DMS153 treated with DMSO at 0.1 percent for 48 hours (cell line): ENCODE data around the gene CST7.
"Not testable (repeated sequence)": the region's sequence is repeated elsewhere in the genome, so short reads cannot be mapped to it uniquely, and the experiment has no call there.

Experiments
- DNase-seq: peaks from one replicate; lab custom pipeline; 2025; ENCODE audit not compliant: unreplicated experiment; lab: John Stamatoyannopoulos, UW

The CST7 gene

DNA sequence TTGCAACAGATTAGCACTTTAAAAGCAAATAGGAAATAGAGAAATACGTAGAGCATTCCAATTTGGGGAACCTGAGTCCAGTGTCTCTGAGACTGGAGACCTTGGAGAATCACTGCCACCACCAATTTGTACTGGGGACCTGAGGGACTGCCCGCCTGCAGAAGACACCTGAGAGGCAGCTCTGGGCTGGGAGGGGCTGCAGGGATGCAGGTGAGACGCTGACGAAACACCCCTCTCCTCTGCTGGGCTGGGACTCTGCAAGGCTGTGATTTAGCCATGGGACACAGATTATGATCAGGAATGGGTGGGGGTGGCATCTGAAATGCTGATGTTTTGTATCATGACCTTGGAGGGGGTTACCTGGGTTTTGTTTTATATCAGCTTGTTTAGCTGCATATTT is 50.5 kb downstream of the CST7 start:
- no peak for DNase-seq

DNA sequence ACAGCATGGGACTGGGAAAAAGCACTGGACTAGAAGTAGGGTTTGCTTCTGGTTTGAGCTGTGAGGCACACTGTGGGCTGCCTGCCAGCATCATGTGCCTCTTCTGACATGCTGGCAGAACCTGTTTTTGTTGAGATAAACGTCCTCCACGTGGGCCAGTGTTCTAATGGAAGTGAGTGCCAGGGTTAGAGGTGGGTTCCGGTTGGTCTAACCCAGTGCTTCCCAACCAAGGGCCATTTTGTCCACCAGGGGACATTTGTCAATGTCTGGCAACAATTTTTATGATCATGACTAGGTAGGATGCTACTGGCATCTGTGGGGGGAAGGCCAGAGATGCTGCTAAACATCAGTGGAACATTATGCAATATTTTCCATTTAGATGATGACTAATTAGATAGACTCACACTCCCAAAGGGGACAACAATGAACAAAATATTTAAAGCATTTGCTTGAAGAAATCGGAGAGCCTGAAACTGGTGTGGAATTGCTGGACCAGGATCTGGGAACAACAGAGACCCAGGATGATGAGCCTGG is 51.3 kb downstream of the CST7 start:
- peak; percentile 19 for DNase-seq

DNA sequence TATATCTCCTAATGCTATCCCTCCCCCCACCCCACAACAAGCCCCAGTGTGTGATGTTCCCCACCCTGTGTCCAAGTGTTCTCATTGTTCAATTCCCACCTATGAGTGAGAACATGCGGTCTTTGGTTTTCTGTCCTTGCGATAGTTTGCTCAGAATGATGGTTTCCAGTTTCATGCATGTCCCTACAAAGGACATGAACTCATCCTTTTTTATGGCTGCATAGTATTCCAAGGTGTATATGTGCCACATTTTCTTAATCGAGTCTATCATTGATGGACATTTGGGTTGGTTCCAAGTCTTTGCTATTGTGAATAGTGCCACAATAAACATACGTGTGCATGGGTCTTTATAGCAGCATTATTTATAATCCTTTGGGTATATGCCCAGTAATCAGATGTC is 52.3 kb downstream of the CST7 start:
- DNase-seq: not testable (repeated sequence)

DNA sequence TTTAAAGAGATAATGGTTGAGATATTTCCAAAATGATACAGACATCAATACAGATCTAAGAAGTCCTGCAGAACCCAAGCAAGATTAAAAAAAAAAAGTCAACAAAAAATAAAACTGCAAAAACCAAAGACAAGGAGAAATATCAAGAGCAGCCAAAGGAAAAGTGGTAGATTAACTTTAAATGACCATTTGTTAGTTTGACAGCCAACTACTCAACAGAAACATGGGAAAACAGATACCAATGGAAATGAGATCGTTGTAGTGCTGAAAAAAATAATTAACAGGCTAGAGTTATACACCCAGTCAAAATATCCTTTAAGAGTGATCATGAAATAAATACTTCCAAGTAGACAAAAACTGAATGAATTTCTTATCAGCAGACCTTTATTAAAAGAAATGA is 53.9 kb downstream of the CST7 start:
- no peak for DNase-seq

DNA sequence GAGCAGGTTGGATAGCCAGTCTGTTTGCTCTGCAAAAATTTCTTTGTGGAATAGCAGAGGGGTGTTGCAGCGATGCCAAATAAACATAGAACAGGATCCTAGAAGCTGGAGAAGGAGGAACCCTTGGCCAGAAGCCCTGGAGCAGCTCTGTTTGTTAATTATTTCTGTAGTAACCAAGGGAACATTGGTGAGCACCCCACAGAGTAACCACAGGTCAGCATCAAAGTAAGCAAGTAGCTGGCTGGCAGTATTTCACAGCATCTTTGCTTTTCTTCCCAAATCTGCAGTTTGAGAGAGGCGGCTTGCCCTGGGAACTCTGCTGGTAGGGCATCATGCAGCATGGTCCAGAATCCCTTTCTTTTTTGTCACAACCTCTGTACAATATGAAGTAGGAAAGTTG is 56.2 kb downstream of the CST7 start:
- DNase-seq: no peak

DNA sequence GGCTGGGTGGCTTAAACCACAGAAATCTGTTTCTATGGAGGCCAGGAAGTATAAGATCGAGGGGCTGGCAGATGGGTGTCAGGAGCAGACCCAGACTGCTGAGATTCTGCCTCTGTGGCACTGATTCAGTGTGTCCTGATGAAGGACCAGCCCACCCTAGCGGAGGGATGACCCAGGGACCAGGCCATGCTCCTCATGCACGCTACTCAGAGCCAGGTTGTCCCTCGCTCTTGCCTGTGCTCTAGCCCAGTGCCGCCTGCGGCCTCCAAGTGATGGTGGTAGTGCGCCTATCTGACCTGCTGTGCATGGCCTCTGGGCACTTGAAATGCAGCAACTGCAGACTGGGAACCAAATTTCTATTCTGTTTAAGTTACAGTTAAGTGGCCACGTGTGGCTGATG is 56.6 kb downstream of the CST7 start:
- DNase-seq: no peak

DNA sequence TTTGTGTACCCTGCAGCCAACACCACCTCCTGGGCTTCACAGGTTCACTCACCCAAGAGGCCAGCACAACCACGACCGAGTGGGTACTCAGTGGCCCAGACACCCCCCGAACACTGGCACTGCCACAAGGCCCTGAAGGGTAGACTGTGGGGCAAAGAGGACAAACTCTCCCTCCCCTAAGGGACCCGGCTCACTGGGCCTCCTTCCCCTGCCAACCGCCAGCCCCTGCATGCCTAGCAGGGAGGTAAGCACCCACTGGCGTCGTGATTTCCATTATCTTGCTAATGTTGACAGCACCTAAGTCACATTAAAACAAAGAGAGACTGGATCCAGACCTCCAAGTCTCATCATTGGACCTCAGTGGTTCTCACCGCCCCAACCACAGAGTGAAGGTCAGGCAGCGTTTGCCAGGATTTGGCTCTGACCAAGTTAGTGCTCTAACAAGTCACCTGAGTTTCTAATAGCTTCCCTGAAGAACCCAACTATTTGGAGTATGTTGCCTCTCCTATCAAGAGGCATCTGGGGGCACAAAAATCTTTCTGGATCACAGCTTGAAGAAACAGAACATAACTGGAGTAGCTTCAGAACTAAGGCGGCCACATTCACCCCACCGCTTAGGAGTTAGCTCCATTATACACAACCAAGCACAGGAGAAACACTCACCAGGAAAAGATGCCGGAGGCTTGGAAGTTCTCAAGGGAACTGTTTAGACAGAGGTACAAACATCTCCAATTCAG is 57.5 kb downstream of the CST7 start:
- no peak for DNase-seq

DNA sequence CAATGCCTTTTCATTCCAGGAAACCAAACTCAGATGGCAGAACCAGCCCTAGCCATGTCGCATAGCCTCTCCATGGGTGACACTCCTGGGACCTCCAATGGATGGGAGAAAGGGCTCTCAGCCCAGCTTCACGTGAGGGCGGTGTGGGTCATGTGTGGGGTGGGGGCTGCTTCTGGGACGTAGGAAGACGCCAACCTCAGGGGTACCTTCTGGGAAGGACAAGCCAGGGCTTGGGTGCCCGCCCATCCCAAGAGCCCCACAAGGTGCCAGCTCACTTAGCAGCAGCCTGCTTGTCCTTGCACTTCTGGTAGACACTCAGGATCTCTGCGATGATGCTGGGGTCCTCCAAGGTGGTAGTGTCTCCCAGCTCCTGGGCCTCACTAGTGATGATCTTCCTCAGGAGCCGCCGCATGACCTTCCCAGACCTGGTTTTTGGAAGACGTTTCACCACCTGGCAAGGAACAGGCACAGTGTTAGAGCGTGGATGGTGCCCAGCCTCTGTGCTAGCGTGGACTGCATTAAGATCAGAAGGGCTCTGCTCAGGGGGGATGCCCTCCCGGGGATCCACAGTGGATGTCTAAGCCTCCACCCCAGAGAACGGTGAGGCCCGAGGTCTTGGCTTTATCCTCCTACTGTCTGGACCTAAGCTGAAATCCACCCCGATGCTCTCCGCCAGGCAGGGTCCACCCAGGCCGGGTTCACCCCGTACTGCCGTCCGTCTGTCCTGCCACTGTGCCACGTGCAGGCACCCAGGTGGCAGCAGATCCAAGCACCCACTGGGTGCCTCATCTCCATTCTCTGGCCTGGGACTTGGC is 58.6 kb downstream of the CST7 start:
- no peak for DNase-seq

DNA sequence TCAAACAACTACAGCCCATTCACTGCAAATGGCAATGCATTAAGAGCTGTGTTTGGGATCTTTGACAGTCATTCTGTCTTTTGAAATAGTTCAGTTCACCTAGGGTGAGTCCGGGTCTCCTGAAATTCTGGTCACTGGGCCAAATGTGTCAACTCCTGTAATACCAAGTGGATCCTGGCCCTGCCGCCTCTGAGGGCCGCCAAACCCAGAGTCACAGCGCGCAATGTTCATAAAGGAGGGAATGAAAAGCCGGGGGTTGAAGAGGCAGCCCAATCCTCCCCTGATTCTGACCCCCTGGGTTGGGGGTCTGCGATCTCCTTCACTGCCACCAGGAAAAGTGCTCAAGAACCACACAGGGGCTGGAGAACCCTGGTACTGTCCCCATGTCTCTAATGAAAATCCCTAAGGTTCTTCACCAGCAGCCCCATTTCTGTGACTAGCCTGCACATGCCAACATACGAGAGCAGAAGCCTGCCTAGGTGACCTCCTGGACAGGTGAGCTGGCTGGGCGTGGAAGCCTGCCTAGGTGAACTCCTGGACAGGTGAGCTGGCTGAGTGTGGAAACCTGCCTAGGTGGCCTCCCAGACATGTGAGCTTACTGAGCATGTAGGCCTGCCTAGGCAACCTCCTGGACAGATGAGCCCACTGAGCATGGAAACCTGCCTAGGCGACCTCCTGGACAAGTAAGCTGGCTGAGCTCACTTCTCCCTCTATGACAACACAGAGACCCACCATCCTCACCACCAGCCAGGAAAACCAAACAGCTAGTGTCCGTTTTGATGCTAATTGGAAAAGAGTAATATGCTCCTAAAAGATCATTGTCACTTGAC is 59.5 kb downstream of the CST7 start:
- no peak for DNase-seq
